NAMALWA (cell line): ENCODE data around the gene ELK3.

Source experiments
- DNase-seq: peaks from one replicate; pipeline ENCODE4 v3.0.0-alpha.2; 2015; ENCODE audit warnings: low spot score

Gene ELK3

DNA sequence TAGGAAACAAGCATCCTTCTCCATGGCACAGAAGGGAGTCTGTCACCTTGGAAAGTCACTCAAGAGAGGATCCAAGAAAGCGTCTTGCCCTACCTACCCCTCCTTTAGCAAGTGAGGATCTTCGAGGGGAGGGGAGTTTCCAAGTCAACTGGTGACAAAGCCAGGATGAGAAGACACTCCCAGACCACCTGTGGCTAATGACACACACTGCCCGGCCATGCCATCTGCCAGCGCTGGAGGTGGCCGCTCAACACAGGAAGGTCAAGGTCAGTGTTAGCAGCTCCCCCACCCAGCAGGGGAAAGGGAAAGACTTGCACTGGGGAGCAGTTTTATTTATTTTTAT, 41.3 kb downstream of the ELK3 start:
- no peak for DNase-seq

DNA sequence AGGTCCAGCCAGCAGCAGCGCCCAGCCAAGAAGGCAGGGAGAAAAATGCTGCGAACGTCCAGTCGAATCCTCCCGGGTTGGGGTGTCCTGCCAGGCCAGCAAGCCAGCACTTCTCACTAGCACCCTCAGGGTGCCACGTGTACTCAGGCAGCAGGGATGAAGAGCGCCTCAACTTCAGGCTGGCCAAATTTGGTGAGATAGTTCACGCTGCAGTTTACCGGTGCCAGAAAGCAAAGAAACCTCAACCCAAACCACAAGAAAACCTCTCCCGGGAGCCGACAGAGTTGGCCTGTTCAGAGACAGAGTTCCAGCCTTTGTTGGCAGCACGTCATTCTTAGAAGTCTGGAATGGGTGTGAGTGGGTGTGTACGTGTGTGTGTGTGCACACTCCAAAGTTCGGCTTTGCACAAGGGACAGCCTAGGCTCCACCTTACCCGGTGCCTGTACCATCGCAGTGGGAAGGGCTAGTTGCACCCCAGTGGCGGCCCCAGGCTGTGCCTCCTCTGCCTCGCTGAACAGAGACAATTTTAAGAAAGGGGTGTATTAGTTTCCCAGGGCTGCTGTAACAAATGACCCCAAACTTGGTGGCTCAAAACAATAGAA, 42.1 kb downstream of the ELK3 start:
- no peak for DNase-seq

DNA sequence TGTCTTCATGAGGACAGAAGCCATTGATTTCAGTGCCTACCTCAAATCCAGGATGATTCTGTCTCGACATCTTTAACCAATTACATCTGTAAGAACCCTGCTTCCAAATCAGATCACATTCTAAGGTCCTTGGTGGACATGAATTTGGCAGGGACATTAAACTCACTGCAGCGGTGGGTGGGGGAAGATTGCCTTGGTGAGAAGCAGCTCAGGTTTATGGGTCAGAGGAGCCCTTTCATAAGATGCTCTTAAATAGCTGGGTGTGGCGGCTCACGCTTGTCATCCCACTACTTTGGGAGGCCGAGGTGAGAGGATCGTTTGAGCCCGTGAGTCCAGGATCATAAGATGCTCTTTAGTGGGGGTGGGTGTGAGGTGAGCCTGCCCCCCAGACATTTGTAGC, 42.9 kb downstream of the ELK3 start:
- DNase-seq: no peak

DNA sequence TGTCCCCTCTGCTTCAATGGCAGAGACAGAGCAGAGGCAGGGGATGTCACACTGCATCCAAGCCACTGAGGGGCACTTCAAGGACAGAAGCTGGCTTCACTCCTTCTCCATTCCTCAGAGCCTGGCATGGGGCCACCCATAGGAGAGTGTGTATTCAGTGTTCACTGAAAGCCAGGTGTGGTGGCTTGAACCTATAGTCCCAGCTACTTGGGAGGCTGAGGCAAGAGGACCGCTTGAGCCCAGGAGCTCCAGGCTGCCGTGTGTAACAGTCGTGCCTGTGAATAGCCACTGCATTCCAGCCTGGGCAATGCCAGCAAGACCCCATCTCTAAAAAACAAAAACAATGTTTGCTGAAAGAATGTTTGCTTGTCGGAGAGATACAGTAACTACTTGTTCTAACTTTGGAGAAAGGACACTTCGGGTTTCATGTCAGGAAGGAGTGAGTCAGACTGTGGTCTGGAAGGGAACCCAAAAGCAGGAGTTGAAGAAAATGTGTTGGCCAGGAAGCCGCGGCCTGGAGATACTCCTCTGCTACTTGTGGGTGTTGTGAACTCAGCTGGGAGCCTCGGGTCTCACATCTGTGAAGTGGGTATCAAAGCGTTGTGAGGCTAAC, 43.4 kb downstream of the ELK3 start:
- no peak for DNase-seq

DNA sequence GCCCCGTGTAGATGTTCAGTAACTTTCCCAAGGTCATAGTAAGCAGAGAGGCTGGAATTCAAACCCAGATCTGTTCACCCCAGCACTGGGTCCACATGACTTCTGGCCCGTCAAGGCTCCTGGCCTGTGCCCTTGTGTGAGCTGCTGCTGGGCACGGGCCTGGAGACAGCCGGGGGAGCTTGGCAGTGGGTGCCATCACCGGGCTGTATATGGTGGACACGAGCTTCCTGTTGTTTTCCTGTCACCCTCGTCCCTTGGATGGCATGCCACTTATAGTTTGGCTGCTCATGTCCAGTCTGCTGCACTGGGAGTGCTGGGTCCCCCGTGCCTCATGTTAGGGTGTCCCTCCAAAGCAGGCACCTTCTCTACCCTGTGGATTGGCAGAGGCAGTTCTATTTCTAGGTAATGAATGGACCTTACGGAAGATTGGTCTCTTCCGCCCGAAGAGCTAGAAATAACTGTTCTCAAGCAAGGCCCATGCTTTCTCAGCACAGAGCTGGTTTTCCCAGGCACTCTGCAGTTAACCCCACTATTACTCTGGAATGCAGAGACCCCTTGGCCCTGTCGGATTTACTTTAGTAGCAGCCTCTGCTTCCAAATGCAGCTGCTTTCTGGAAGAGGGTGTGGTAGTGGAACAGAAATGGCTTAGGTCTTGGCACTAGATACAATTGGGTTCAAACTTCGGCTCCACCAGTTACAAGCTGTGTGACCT, 44.3 kb downstream of the ELK3 start:
- no peak for DNase-seq

DNA sequence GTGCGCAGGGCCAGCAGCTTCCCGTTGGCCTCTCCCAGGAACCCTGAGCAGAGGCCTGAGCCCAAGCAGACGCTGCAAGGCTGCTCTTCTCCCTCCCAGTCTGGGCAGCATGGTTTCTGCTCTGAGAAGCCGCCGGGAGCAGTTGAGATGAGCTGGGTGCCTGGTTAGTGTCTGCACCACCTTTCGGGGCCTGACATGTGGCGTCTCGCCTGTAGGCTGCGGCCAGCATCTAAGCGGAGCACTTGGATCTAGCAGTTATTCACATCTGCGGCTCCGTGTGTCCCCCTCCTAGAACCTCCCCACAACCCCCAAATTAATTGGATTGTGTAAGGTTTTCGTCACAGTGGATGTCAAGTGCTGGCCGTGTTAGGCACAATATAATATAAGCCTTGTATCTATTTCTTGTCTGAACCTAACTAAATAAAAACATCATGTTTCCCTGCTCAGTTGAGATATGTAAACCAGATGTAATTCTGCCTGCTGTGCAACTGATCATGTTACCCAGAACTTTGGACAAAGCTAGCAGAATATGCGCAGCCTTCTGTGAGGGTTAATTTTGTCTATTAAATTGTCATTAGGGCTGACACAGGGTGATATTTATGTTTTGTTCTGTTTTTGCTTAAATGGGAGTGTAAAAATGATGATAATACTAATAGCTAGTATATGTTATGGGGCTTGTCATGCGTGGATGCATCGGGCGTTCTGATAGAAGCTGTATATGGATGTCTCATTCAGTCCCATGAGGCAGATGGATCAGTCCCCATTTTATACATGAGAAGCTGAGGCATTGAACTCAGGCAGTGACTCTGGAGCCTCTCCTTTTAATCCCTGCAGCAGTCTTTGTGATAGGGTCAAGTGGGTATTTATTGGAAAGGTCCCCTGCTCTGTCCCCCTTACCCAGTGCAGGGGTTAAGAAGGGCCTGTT, 45.8 kb downstream of the ELK3 start:
- no peak for DNase-seq

DNA sequence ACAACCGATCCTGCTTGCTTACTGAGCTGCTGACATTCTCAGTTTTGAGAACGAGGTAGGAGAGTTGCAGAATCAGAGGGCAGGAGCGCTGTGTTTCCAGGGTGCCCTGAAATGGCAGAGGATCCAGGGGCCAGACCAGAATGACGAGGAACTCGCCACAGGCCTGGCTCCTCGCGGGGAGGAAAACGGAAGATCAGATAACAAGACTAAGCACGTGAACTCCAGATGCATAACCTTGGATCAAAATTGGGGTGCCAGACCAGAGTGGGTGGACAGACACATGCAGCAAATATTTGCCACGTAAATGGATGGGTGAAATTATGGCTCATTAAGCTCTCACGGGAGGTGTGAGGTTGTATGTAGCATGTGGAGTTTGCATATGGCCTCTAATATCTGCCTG, 46.5 kb downstream of the ELK3 start:
- no peak for DNase-seq

DNA sequence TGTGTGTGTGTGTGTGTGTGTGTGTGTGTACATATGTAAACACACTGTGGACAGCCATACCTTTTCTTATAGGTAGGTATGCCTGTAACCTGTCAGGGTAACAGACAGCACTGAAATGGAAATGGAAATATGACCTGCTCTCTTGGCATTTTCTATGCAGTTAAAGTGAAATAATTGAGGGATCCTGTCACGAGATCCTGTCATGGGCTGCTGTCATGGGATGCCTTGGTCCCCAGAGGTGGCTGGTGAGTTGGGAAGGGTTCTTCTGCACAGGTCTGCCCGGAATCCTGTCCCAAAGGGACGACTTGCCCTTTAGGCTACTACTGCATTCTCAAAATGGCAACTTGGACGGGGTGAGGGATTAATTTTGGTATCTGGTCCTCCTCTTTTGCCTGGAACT, 47.3 kb downstream of the ELK3 start:
- DNase-seq: no peak

DNA sequence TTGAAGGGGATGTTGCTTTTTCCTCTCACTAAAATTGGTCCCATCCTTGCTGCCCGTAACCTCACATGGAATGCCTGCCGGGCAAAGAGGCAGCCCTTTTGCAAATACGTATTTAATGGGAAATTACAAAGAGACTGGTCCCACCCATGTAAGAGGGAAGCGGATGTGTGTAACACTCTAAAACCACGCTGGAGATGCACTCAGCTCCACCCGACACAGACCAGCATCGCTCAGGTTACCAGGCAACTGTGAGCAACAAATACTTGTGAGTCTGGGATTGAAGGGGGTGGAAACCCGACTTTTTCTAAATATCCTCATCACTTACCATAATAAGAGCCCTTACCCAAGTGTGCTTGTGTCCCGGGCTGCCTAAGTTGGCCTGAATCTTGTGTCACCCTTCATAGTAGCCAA, 47.7 kb downstream of the ELK3 start:
- DNase-seq: no peak

DNA sequence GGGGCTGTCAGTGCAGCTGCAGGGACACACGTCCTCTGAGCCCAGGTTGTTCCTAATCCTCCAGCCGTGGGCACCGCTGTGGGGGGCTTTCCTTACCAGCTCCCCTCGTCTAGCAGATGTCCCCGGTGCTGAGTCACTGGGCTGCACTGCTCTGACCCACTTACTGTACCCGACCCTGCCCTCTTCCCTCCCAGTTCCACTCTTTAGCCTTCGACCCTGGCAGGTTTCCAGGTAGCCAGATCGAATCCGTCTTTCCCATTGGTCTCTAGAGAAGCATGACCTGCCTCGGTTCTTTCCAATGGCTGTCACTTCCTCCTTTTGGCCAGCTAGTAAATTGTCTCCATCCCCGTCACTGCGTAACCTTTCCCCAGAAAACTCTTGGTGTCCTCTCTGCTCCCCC, 48.4 kb downstream of the ELK3 start:
- DNase-seq: no peak

DNA sequence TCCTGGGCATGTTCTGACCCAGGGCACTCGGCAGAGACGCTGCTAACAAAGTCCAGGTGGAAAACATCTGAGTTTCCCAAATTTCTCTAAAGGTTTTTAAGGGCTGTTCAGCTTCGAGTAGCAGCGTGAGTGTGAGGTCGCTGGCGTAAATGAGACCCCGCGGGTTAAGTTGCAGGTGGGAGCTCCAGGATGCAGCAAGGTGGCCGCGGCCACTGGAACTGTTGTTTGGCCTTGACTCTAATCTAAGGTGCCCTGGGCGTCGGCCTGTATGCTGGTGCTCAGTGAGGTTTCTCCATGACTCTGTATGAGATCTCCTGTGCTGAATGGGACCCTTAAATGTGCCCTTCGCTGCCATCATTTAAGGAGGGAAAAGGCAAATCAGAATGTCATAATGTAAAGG, 50.7 kb downstream of the ELK3 start:
- no peak for DNase-seq

DNA sequence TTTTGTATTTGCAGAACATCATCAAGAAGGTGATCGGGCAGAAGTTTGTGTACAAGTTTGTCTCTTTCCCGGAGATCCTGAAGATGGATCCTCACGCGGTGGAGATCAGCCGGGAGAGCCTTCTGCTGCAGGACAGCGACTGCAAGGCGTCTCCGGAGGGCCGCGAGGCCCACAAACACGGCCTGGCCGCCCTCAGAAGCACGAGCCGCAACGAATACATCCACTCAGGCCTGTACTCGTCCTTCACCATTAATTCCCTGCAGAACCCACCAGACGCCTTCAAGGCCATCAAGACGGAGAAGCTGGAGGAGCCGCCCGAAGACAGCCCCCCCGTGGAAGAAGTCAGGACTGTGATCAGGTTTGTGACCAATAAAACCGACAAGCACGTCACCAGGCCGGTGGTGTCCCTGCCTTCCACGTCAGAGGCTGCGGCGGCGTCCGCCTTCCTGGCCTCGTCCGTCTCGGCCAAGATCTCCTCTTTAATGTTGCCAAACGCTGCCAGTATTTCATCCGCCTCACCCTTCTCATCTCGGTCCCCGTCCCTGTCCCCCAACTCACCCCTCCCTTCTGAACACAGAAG, 52.8 kb downstream of the ELK3 start:
- DNase-seq: no peak

DNA sequence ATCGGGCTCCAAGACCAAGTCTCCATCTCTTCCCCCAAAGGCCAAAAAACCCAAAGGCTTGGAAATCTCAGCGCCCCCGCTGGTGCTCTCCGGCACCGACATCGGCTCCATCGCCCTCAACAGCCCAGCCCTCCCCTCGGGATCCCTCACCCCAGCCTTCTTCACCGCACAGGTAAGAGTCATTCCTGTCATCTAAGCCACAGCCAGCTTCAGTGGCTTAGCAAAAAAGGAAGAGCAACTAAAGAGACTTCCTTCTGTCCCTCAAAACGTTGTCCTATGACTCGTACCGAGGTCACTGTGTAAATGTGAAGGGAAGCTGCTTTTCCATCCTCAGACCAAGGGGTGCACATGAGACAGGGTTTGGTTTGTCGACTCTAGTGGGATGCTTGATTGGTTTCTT, 53.4 kb downstream of the ELK3 start:
- DNase-seq: no peak

DNA sequence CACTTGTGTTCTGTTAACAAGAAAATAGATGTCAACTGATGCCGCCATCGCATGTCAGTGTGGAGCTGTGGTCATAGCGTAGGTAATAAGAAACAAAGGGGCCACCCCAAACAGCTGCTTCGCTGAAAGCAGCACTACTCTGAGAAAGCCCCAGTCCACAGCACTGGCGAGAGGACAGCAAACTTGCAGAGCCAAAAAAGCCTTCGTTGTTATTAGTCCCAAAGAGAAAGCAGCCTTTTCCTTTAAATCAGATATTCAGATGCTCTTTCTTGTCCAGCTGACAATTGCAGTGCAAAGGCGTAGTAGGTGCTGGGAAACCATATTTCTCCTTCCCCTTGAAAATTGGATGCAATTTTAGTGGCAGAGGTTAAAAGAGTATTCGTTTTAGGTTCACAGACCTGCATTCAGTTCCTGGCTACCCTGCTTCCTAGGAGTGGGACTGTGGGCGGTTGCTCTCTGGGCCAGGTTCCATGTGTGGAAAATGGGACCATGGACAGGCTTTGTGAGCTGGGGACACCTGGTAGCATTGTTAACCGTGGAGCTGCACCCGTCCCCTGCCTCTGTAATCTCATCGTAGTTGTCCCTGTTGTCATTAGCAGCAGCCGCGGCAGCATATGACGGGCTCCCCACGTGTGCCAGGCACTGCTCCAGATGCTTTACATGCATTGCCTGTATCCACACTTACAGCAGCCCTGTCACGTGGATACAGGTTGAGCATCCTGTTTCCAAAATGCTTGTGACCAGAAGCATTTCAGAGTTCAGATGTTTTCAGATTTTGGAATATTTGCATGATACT, 54.2 kb downstream of the ELK3 start:
- DNase-seq: no peak

DNA sequence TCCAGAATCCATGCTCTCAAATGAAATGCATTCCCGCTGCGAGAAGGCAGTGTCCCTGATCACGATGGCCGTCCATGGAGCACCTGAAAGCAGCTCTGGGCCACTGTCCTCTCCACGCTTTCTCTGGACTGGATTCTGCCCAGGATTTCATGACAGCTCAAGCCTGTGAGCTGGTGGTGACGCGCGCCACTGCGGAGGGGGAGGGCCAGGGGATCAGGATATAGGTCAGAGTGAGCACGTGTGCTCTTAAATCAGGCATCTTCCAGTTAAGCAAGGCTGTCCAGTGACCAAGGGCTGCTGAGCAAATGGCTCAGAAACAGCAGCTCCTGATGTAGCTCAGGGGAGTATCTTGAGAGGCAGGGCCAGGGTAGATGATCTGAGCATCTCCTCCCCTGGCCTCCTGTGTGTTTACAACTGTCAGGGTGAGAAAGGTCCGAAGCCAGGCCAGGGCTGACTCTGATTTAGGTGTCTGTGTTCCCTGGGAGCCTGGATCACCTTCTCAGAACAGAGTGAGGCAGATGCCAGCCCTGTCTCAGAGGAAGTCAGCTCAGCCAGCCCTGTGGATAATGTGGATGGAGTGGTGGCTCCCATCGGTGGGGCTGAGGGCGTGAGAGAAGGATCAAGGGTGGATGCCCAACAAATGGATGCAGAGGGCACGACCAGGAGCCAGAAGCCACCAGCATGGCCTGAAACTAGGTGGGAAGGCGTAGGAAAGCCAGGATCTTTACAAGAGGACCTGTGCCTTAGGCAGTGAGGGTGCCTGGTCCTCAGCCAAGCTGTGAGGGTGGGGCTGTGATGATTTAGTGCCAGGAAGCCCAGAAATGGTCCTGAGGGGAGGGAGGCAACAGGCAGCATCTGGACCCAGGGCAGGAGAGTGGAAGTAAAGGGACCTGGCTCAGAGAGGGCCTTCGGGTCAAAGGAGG, 55.3 kb downstream of the ELK3 start:
- no peak for DNase-seq

DNA sequence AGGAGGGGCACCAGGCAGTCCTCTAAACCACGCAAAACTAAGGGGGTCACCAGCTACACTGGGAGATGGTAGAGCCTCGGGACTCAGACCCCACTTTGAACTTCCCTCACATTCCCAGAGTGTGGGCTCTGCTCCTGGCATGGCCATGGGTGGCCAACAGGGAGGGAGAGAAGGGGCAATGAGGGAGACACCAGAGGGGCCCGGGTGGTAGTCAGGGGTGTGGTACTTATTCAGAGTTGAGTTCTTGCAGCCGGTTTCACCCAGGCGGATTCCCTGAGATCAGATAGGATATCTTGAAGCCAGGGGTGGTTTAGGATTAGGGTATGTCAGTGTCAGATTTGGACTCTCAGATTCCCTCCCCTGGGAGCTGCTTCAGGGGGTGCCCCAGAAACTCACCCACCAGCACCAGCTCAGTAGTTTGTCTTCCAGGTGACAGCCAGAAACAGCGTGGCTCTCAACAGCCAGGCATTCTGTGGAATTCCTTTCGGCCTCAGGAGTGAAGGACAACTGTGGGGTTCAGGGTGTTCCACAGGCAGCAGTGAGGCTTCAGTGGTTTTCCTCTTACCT, 56.0 kb downstream of the ELK3 start:
- DNase-seq: no peak

DNA sequence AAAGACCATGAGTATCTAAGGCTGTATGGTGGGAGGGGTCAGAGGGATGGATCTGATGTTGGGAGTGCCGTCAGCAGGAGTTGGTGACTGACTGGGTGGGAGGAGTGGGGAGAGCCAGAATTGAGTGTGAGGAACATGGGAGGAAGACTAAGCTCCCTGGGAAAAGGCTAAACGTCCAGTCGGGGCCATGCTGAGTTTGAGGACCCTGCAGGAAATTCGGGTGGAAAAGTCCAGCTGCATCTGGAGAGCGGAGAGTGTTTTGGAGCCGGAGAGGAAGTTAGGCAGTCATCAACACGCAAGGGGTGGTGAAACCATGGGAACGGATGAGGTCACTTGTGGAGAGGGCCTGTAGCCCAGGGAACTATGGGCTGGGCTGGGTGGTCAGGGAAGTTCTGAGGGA, 60.9 kb downstream of the ELK3 start:
- DNase-seq: no peak

DNA sequence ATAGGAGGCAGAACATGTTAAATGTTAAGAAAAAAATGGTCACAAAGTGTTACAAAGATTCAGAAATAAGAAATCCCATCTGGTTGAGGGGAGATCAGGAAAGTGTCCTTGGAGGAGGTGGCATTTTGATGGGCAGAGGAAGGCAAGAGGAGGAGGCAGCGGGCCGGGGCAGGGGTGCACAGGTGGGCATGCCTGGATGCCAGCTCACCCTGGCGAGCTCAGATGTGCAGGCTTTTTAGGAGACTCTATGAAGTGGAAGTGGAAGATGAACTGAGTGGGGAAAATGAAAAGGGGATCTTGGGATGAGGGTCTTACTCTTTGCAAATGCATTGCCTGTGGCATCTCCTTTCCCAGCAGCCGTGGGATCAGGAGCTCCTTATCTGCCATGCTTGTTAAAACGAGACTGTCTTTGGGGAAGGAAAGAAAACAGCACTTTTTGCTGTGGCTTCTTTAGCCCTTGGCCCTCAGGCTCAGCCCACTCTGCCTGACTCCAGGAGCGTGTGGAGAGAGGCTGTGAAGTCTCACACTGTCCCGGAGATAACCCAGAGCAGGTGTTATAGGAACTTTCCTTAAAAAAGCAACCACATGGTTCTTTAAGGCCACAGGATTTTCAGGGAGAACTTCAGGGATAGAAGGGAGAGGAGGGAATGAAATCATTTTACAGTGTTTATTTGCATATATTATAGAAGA, 62.6 kb downstream of the ELK3 start:
- DNase-seq: no peak

DNA sequence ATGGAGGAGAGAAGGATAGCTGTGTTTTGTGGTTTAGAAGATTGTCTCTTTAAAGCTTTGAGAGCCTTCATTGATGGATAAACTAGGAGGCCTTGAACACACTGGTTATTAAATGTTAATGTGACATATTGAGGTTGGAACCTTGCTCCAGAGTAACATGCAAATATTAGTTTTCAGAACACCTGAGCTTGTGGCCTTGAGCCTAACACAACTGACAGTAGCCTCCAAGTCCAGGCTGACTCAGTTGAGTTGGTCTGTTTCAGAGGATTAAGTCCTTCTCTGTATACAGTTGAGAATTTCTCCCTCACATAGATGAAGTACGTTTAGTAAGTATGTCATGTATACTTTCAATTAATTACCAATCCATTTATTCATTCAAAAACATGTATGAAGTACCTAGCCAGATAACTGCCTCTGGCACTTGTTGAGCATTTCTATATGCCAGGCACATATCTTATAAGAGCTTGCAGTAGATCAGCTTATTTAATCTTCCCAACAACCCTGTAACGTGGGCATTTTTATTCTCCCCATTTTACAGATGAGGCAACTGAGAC, 63.5 kb downstream of the ELK3 start:
- no peak for DNase-seq
